Endodermal cell (in vitro differentiated cells): ENCODE measurements around the gene SYT11. TPM values are rescaled to one million over a fixed set of nuclear protein-coding genes. Genes with fewer than 3 reads are reported as not detected.
A peak's percentile ranks its signal among the peaks of the same experiment; 100 is the strongest.

Experiments
- DNase-seq: peaks from one replicate; pipeline ENCODE4 v3.0.0-alpha.2; 2017
- H3K27ac ChIP-seq: 2 replicates; pipeline ENCODE4 v1.5.1; 2013; ENCODE audit warnings: mild to moderate bottlenecking, low read depth, low read length, moderate library complexity
- H3K27me3 ChIP-seq: 2 replicates; pipeline ENCODE4 v1.6.1; 2013; ENCODE audit warnings: mild to moderate bottlenecking, low read length, moderate library complexity; ENCODE audit not compliant: insufficient read depth, control insufficient read depth, poor library complexity, severe bottlenecking
- H3K36me3 ChIP-seq: 2 replicates; pipeline ENCODE4 v1.7.0; 2013; ENCODE audit warnings: mild to moderate bottlenecking, low read length, moderate library complexity; ENCODE audit not compliant: control insufficient read depth, insufficient read depth
- H3K4me1 ChIP-seq: one replicate; pipeline ENCODE4 v1.7.0; 2013; ENCODE audit warnings: low read length; ENCODE audit not compliant: control insufficient read depth, insufficient read depth
- H3K4me3 ChIP-seq: 2 replicates; pipeline ENCODE4 v1.5.1; 2013; ENCODE audit warnings: mild to moderate bottlenecking, low read length, moderate library complexity
- H3K9ac ChIP-seq: 2 replicates; pipeline ENCODE4 v1.6.1; 2013; ENCODE audit warnings: mild to moderate bottlenecking, low read length, moderate library complexity; ENCODE audit not compliant: poor library complexity, severe bottlenecking; ENCODE audit errors: extremely low read depth
- H3K9me3 ChIP-seq: 2 replicates; pipeline ENCODE4 v1.6.1; 2013; ENCODE audit warnings: mild to moderate bottlenecking, low read length, moderate library complexity; ENCODE audit not compliant: control insufficient read depth
- H3K27ac Mint-ChIP-seq: 2 replicates; pipeline ENCODE4 v1.8.0; 2020; ENCODE audit warnings: mixed read lengths
- H3K27me3 Mint-ChIP-seq: 2 replicates; pipeline ENCODE4 v1.8.0; 2021; ENCODE audit warnings: mild to moderate bottlenecking, mixed read lengths; ENCODE audit not compliant: insufficient read depth
- H3K36me3 Mint-ChIP-seq: 2 replicates; pipeline ENCODE4 v1.8.0; 2020; ENCODE audit warnings: low read depth, mixed read lengths
- H3K4me1 Mint-ChIP-seq: 2 replicates; pipeline ENCODE4 v1.8.0; 2020; ENCODE audit warnings: mixed read lengths
- H3K4me3 Mint-ChIP-seq: 2 replicates; pipeline ENCODE4 v1.8.0; 2020; ENCODE audit warnings: mild to moderate bottlenecking, moderate library complexity, mixed read lengths
- H3K9me3 Mint-ChIP-seq: 2 replicates; pipeline ENCODE4 v1.8.0; 2020; ENCODE audit warnings: mild to moderate bottlenecking, mixed read lengths
- CTCF ChIP-seq: fragments of 200-600 bp; sonication (generic); conservative IDR thresholded peaks from 2 replicates; pipeline ENCODE4 v1.5.0; 2021; ENCODE audit warnings: antibody characterized with exemption, mild to moderate bottlenecking
- WGBS, 2 experiments: methylation state at CpG; one replicate each; pipeline versions ENCODE4 v1.1.5 to v1.1.7; 2013; ENCODE audit warnings: missing lambda C conversion rate in 2 of 2, mixed read lengths in 1 of 2; ENCODE audit not compliant: insufficient coverage in 1 of 2, insufficient read length in 1 of 2; 5-methylcytosine and 5-hydroxymethylcytosine counted together
- total RNA-seq, 2 donors: library from RNA; stranded (reverse); fragmentation: NEBNext Ultra II Directional in 1 of 2; extraction: Animal tissue kit (Norgen Biotek cat#: 25700) in 1 of 2; gene quantifications; 2 replicates in 1 of 2; 3 replicates in 1 of 2; pipeline ENCODE4 v1.2.1, GENCODE V29; 2021

The SYT11 gene
- total RNA-seq, 2 donors from 2014 or later = 0.40 to 5.0 TPM

DNA sequence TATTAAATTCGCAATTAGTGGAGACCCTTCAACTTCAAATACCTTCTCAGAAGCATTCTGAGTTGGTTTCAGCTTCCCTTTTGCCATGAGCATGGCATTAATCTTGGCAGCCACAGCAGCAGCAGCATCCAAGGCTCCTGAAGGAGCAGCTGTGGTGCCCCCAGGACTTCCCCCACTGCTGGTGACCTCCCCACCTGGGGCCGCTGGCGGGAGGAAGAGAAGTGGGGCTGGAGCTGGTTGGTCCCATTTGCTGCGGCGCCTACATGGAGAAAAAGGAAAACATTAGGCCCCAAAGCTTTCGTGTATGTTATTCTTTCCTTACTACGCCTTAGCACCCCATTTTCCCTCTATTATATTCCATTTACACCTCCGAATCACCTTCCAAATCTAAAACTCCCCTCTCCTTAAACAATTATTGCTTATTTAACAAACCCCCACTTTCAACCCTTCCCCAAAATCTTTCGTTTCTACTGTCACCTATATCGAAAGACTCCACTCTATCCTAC is 74.3 kb downstream of the SYT11 start:
- no peak for TF ChIP-seq CTCF
- Mint-ChIP-seq H3K9me3 (no peaks in the 10 kb centered on the region), H3K36me3 (peaks cover 37% of the 10 kb centered on the region), H3K27ac (no peak overlapping the region), H3K4me3 (no peak overlapping the region), H3K27me3 (no peaks in the 10 kb centered on the region), H3K4me1 (peaks cover 21% of the 10 kb centered on the region)
- peaks cover 48% of the 10 kb centered on the region for H3K36me3 ChIP-seq
- H3K27ac ChIP-seq = peak overlapping the region; percentile 74
- H3K4me1 ChIP-seq = peaks cover 2% of the 10 kb centered on the region
- peak overlapping the region; percentile 97 for H3K9ac ChIP-seq
- H3K9me3 ChIP-seq = no peaks in the 10 kb centered on the region
- peak overlapping the region; percentile 100 for H3K4me3 ChIP-seq
- 3 to 5% methylated on average over 8 to 10 of the region's 10 CpGs for WGBS, 2 experiments
- DNase-seq = no peak
- no peaks in the 10 kb centered on the region for H3K27me3 ChIP-seq

DNA sequence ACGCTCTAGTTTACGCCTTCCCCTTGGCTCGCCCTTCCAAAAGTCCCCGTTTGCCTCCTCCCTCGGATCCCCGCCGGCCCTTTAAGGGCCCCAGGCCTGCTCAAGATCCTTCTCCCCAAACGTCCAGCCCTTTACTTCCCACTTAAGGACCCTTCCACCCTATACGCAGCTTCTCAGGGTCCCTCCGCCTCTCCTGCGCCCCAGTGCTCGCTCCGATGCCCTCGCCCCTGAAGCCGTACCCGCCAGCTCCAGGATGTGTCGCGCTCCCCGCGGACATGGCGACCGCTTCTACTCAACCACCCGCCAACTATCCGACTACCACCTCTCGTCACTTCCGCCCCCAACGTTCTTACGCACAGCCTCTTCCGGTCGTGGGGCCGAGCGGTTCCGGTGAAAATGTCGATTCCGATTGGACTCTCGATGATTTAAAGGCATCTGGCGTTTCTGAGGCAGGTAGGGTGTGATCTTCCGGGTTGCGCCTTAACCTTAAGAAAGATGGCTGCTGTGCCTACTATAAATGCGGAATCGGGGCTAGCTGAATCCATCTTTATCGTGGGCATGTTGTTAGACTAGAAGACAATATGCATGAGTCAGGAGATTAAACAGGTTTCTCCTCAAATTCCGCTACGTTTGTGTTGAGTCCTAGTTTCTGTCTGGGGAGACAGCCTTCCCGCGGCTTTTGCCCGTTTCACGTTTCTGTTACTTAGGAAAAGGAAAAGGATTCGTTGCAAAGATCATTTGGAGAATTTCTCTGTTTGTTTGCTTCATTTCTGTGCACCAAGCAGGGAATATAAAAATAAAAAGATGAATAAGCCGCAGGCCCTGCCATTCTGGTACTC is 74.9 kb downstream of the SYT11 start, which contains the start of gene KHDC4:
TSS of gene KHDC4 (minus strand) at position 317 of the 839 bp plus-strand sequence. CDS start at position 277, 40 bp downstream.
- Mint-ChIP-seq H3K27ac (no peak within 1 kb of the TSS), H3K36me3 (peaks cover 31% of the 10 kb centered on the region), H3K27me3 (no peaks in the 10 kb centered on the region), H3K4me3 (no peak within 1 kb of the TSS), H3K4me1 (peaks cover 21% of the 10 kb centered on the region), H3K9me3 (no peaks in the 10 kb centered on the region)
- Histone ChIP-seq H3K9me3 (no peaks in the 10 kb centered on the region), H3K36me3 (peaks cover 42% of the 10 kb centered on the region), H3K27ac (peak within 1 kb of the TSS; percentile 74), H3K4me3 (peak within 1 kb of the TSS; percentile 100), H3K9ac (peak within 1 kb of the TSS; percentile 97), H3K27me3 (no peaks in the 10 kb centered on the region), H3K4me1 (peaks cover 2% of the 10 kb centered on the region)
- 1 to 3% methylated on average over 39 to 50 of the region's 50 CpGs for WGBS, 2 experiments
- peak; percentile 98 for DNase-seq
- TF ChIP-seq CTCF = peak; percentile 29

Other genes starting within 250 kb of the SYT11 start
- 10 to 100 TPM; 57.0 to 74.7 TPM for gene MSTO1, start 249.3 kb upstream of the SYT11 start, total RNA-seq
- gene YY1AP1, start 170.8 kb upstream of the SYT11 start, total RNA-seq = 10 to 100 TPM; 44.2 to 45.8 TPM
- 100 to 1,000 TPM; 107 to 112 TPM for gene DAP3, start 170.5 kb upstream of the SYT11 start, total RNA-seq
- 10 to 100 TPM; 62.7 to 64.6 TPM for gene GON4L, start 2.4 kb upstream of the SYT11 start, total RNA-seq
- 10 to 100 TPM; 26.0 to 39.2 TPM for gene RIT1, start 51.8 kb downstream of the SYT11 start, total RNA-seq
- 10 to 100 TPM; 67.7 to 76.2 TPM for gene KHDC4, start 74.8 kb downstream of the SYT11 start, total RNA-seq
- gene RXFP4, start 82.1 kb downstream of the SYT11 start, total RNA-seq = not detected
- 100 to 1,000 TPM; 134 to 147 TPM for gene ARHGEF2, start 119.0 kb downstream of the SYT11 start, total RNA-seq
- 100 to 1,000 TPM; 193 TPM for gene SSR2, start 161.4 kb downstream of the SYT11 start, total RNA-seq
- gene UBQLN4, start 194.2 kb downstream of the SYT11 start, total RNA-seq = 10 to 100 TPM; 56.4 to 62.4 TPM
- gene LAMTOR2, start 195.2 kb downstream of the SYT11 start, total RNA-seq = 100 to 1,000 TPM in 1 of 2 donors, 10 to 100 TPM in 1; 84.4 to 101 TPM
- 10 to 100 TPM; 82.0 to 84.4 TPM for gene RAB25, start 201.6 kb downstream of the SYT11 start, total RNA-seq
- 10 to 100 TPM; 91.8 to 94.3 TPM for gene MEX3A, start 222.9 kb downstream of the SYT11 start, total RNA-seq